Left lung (tissue), 10 donors: Measurements from ENCODE around the gene SKP1. TPM values are rescaled to one million over a fixed set of nuclear protein-coding genes. Genes with fewer than 3 reads are reported as not detected.

Source experiments
- ATAC-seq: fragments of 200-7000 bp; cut with Tn5 transposase; one replicate; pipeline ENCODE4 v1.9.1; 2020; ENCODE audit warnings: moderate library complexity
- DNase-seq, 4 donors: peaks; one replicate each; pipeline ENCODE4 v3.0.0-alpha.2; 2013 to 2020
- H3K27ac ChIP-seq, 2 donors: fragments of 200-600 bp; sonication (generic) in 1 of 2; one replicate each; pipeline versions ENCODE4 v1.5.0 to v1.8.0; 2020 to 2021
- H3K27me3 ChIP-seq, 2 donors: fragments of 200-600 bp; sonication (generic) in 1 of 2; one replicate each; pipeline versions ENCODE4 v1.5.0 to v1.8.0; 2020 to 2021
- H3K36me3 ChIP-seq, 2 donors: fragments of 200-600 bp; sonication (generic) in 1 of 2; one replicate each; pipeline versions ENCODE4 v1.5.0 to v1.8.0; 2020 to 2021
- H3K4me1 ChIP-seq, 2 donors: fragments of 200-600 bp; one replicate each; pipeline ENCODE4 v1.8.0; 2021
- H3K4me3 ChIP-seq, 2 donors: fragments of 200-600 bp; sonication (generic) in 1 of 2; one replicate each; pipeline versions ENCODE4 v1.5.0 to v1.8.0; 2020 to 2021; ENCODE audit warnings: mild to moderate bottlenecking in 1 of 2
- H3K9me3 ChIP-seq, 2 donors: fragments of 200-600 bp; sonication (generic) in 1 of 2; one replicate each; pipeline versions ENCODE4 v1.5.0 to v1.8.0; 2020 to 2021
- intact Hi-C, 2 donors: fragments of 100-400 bp; cut with DNase I; formaldehyde crosslinking; loops; one replicate each; pipeline versions ENCODE4 v1.11.2 to v1.14.2; 2022
- polyA plus RNA-seq, 6 donors: library from polyadenylated mRNA; unstranded; fragments of 120-200 nt; gene quantifications; one replicate each; pipeline ENCODE4 v1.2.1, GENCODE V29; 2013; ENCODE audit not compliant: insufficient read length in 6 of 6
- total RNA-seq, 2 donors: library from RNA; stranded (reverse); fragmentation: NEBNext Ultra II Directional; extraction: Animal tissue kit (Norgen Biotek cat#: 25700); gene quantifications; one replicate each; pipeline ENCODE4 v1.2.1, GENCODE V29; 2021
- TF ChIP-seq, protein P1 (sequence below), 2 donors: fragments of 200-600 bp; sonication (generic) in 1 of 2; IDR thresholded peaks; one replicate each; pipeline versions ENCODE4 v1.5.0 to v1.8.0; 2021; ENCODE audit warnings: antibody characterized with exemption in 2 of 2
- donor health status: DM: no; HTN: yes; CAD: no.
- donor health status: DM: no; HTN: no; CAD: no.

Gene SKP1
- total and polyA plus RNA-seq, 8 donors = 259 to 584 (median 547) TPM

- Histone ChIP-seq H3K27ac (peak overlapping the region in 1 of 2 donors; percentile 33), H3K9me3 (no peaks in the 10 kb centered on the region), H3K27me3 (peaks cover 14 to 52% of the 10 kb centered on the region in 2 donors), H3K36me3 (no peaks in the 10 kb centered on the region), H3K4me1 (peaks cover 8 to 23% of the 10 kb centered on the region in 2 donors), H3K4me3 (peak overlapping the region; percentile 31 to 68)
- DNase-seq (peak in 1 of 4 donors; percentile 17), ATAC-seq (no peak)
- TF ChIP-seq, protein P1, sequence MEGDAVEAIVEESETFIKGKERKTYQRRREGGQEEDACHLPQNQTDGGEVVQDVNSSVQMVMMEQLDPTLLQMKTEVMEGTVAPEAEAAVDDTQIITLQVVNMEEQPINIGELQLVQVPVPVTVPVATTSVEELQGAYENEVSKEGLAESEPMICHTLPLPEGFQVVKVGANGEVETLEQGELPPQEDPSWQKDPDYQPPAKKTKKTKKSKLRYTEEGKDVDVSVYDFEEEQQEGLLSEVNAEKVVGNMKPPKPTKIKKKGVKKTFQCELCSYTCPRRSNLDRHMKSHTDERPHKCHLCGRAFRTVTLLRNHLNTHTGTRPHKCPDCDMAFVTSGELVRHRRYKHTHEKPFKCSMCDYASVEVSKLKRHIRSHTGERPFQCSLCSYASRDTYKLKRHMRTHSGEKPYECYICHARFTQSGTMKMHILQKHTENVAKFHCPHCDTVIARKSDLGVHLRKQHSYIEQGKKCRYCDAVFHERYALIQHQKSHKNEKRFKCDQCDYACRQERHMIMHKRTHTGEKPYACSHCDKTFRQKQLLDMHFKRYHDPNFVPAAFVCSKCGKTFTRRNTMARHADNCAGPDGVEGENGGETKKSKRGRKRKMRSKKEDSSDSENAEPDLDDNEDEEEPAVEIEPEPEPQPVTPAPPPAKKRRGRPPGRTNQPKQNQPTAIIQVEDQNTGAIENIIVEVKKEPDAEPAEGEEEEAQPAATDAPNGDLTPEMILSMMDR (IDR thresholded peaks at IDR 0.05) = no peak
- intact Hi-C loops = no loop called here
These were observed 61.6 kb downstream of the SKP1 start for GRCh38 chr5:134114886-134115805.

DNA sequence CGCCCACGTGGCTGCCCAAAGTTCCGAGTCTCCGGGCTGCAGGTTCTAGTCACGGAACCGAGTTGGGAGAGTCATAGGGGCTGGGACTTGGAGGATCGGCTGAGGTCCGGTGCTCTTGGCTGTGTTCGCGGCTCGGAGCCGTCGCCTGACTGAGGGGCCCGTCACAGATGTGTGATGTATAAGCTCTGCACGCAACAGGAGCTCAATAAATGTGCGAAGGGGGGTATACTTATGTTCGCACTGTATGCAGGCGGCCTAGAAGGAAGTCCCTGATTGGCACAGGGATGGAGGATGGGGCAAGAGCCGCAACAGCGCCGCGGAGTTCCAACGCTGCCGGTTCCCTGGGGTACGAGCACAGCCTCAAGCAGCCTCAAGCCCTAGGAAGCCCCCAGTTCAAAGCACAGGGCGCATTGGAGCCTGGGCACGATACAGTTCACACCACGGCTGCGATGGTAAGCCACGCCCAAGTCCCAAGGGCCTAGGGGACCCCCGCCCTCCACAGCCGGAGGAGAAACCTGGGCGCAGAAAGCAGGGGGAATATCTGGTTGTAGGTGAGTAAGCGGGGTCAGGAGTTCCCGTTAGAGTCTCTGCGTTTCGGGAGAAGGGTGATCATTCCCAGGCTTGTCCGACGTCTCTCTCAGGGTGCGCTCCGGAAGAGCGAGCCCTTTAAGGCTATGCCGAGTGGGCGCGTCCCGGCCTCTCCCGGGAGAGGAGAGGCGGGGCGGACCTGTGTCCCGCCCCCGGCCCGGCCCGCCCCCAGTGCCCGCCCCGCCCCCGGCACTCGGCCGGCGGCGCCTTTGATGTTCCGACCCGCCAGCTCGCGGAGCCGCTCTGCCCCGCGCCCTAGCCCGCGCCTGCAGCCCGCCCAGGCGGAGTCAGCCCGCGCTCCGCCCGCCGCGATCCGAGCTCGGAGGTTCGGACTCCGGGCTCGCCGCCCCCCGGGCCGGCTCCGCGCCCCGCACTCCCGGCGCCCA, 62.6 kb downstream of the SKP1 start, which contains the start of gene TCF7:
Gene TCF7 (plus strand): TSS at position 780 of the 974 bp plus-strand sequence. CDS start 226 bp downstream, outside the sequence.
- peak; percentile 63 to 94 (median 82) for DNase-seq

DNA sequence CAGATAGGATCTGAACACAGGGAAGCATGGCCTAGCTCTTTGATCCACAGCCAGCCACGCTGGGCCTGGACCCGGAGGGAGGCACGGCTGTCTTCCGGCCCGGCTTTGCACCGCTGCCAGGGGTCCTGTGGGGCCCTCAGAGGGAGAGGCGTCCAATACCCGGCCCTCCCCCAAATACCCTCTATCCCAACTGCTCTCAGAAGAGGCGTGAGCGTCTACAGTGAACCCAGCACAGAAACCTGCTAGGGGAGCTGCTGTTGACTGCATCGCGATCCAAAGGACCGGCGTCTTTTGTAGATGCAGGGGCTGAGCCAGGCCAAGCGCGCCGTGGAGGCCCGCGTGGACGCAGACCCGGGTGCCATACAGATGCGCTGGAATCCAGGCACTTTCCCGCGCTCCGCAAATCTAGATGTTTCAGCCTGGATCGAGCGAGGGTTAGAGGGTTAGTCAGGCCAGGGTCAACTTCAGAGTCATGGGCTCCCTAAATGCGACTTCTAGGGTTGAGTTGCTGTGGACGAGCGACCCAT, 63.3 kb downstream of the SKP1 start:
- TF ChIP-seq, protein P1 (IDR thresholded peaks at IDR 0.05) = no peak
- DNase-seq = no peak
- intact Hi-C loops = no loop called here
- Histone ChIP-seq H3K9me3 (no peaks in the 10 kb centered on the region), H3K27ac (no peak overlapping the region), H3K4me1 (peaks cover 8 to 23% of the 10 kb centered on the region in 2 donors), H3K27me3 (peaks cover 14 to 55% of the 10 kb centered on the region in 2 donors), H3K36me3 (no peaks in the 10 kb centered on the region), H3K4me3 (peak overlapping the region in 1 of 2 donors; percentile 68)
- no peak for ATAC-seq

More for the DNA sequence above, 62.6 kb downstream of the SKP1 start, which contains the start of gene TCF7:
- peak; percentile 97 for ATAC-seq
- Histone ChIP-seq H3K27me3 (peaks cover 14 to 55% of the 10 kb centered on the region in 2 donors), H3K36me3 (no peaks in the 10 kb centered on the region), H3K4me1 (peaks cover 8 to 23% of the 10 kb centered on the region in 2 donors), H3K27ac (peak within 1 kb of the TSS in 1 of 2 donors; percentile 33), H3K4me3 (peak within 1 kb of the TSS; percentile 50 to 68), H3K9me3 (no peaks in the 10 kb centered on the region)
- TF ChIP-seq, protein P1 (IDR thresholded peaks at IDR 0.05) = no peak
- intact Hi-C loops = no loop called here

GRCh38 chr5:134112726-134113362, 63.9 kb downstream of the SKP1 start:
- Histone ChIP-seq H3K9me3 (no peaks in the 10 kb centered on the region), H3K27me3 (peaks cover 14 to 55% of the 10 kb centered on the region in 2 donors), H3K36me3 (no peaks in the 10 kb centered on the region), H3K27ac (no peak overlapping the region), H3K4me3 (no peak overlapping the region), H3K4me1 (peaks cover 8 to 23% of the 10 kb centered on the region in 2 donors)
- TF ChIP-seq, protein P1 (IDR thresholded peaks at IDR 0.05) = no peak
- peak in 1 of 4 donors; percentile 76 for DNase-seq
- intact Hi-C loops = no loop called here
- ATAC-seq = no peak
